NCI-H2227 treated with DMSO at 0.1 percent for 48 hours (cell line): ENCODE results near the gene CHRNB2.

Experiments
- DNase-seq: peaks from one replicate; lab custom pipeline; 2025; lab: John Stamatoyannopoulos, UW

CHRNB2 gene

DNA sequence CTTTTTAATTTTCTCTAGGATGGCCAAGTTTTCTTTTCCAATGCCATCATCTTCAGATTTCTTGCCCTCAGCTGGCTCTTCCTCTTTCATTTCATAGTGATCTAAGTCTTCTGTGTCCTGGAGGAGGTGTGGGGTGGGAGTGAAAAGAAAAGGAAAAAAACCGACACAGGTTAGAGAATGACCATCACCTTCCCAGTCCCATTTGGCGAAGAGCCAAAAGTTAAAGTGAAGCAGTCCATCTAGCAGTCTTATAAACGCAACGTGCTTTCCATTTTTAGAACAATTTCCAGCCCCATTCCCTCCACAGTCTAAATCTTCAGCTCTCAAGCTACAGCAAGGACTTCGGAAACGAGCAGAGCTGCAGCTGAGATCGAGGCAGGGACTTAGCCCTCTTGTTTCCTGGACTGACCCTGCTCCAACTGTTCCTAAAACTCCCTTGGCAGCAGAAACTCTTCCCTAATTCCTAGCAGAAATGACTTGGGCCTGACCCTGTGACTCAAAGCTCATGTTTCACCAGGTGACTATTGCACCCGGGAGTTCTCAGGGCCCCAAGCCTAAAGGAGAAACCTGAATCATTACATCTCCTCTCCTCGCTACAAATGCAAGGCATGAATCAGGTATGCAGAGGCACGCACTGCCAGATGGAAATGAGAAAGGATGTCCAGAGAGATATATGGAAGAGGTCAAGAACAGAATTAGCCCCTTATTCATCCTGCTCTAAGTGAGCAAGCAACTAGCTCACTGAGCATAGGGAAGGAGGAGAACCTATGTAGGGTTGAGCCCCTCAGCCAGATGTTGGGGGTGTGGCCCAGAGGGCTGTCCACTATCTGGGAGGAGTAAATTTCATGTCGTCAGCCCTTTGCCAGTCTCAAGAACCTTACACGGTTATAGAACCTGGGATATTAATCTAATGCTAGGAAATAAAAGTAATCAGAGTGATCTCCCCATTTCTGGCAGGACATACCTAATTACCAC lies 14.2 kb upstream of the CHRNB2 start:
- no peak for DNase-seq

- no peak for DNase-seq
Observed at GRCh38 chr1:154556422-154556821, 11.2 kb upstream of the CHRNB2 start.

GRCh38 chr1:154557248-154557938 lies 10.2 kb upstream of the CHRNB2 start:
- no peak for DNase-seq

- no peak for DNase-seq
Observed at GRCh38 chr1:154557939-154558719, 9.4 kb upstream of the CHRNB2 start, which contains the start of gene UBE2Q1. UBE2Q1 (minus strand) TSS chr1:154558662; CDS start chr1:154558553, 109 bp downstream.

GRCh38 chr1:154558720-154559465 lies 8.7 kb upstream of the CHRNB2 start:
- DNase-seq = peak; percentile 99

- peak; percentile 91 for DNase-seq
Observed at GRCh38 chr1:154559466-154560044, 8.0 kb upstream of the CHRNB2 start.

GRCh38 chr1:154565876-154566275 lies 1.7 kb upstream of the CHRNB2 start:
- DNase-seq = no peak

DNA sequence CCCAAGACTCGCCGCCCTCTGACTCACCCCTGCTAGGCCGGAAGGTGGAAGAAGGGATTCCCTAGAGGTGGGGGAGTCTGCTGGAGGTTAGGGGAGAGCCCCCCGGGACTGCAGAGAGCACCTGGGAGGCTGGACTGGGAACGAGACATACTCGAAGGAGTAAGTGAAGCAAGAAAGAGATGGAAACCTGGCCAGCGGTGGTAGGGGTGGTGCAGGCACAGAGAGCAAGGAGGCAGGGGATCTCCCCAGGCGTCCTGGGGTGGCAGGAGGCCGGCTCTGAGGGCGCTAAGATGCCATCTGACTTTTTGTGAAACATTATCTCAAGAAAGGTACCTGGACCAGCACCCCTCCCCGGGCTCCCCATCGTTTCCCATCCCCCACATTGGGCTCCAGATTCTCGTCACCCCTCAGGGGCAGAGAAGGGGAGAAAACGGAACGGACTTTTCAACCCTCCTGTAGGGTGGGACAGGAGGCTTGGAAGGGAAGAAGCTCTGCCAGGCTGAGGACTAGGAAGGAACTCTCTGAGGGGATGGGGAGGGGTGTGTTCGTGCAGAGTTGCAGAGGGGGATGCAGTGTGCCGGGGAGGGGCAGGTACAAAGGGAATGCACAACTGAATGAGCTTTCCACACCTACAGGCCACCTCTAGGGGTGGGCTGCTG lies 708 bp downstream of the CHRNB2 start:
- DNase-seq = no peak

- DNase-seq = no peak
Observed at GRCh38 chr1:154571244-154571963, 3.8 kb downstream of the CHRNB2 start.

DNA sequence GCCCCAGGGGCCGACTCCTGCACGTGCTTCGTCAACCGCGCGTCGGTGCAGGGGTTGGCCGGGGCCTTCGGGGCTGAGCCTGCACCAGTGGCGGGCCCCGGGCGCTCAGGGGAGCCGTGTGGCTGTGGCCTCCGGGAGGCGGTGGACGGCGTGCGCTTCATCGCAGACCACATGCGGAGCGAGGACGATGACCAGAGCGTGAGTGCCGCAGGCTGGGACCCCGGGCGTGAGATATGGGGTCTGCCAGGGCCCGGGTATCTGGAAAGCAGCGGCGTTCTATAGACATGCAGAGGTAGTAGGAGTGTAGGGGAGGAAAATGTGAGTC lies 4.3 kb downstream of the CHRNB2 start:
- DNase-seq = no peak

- no peak for DNase-seq
Observed at GRCh38 chr1:154572468-154573167, 5.0 kb downstream of the CHRNB2 start.

- DNase-seq = no peak
Observed at GRCh38 chr1:154573168-154573510, 5.6 kb downstream of the CHRNB2 start.

DNA sequence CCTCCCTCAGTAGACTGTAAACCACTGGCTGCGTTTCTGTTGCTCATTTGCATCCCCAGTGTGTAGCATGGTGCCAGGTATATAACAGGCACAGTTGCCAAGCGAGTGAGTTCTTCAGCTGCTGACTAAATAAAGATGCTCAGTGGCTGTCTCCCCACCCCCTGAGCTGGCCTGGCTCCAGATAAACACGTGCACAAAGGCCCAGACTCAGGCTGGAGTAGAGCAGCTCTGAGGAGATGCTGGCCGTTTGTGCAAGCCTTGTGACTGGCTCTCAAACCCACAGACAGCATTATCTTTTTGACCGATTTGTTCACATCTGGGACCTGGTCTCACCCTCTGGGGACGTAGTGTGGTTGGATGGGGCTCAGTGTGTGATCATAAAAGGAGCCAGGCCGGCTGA lies 7.1 kb downstream of the CHRNB2 start:
- peak; percentile 14 for DNase-seq

GRCh38 chr1:154575147-154575927 lies 7.8 kb downstream of the CHRNB2 start:
- DNase-seq = no peak

- no peak for DNase-seq
Observed at GRCh38 chr1:154575951-154576566, 8.5 kb downstream of the CHRNB2 start.

GRCh38 chr1:154577346-154578057 lies 9.9 kb downstream of the CHRNB2 start:
- DNase-seq = no peak

DNA sequence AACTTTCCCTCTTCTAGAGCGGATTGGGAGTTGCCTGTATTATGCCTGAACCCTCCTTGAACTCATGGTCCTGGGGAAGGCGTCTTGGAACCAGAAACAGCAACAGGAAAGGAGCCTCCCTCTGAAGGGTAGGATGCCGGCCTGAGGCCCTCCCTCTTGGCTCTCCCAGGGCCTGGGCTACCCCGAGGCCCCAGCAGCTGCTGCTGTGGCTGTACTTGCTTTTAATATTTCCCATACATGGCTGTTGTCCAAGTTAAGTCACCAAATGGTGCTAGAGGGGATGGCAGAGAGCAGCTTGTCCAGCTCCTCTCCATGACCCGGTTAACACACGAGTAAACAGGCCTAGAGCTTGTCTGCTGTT lies 10.5 kb downstream of the CHRNB2 start:
- DNase-seq = no peak

DNA sequence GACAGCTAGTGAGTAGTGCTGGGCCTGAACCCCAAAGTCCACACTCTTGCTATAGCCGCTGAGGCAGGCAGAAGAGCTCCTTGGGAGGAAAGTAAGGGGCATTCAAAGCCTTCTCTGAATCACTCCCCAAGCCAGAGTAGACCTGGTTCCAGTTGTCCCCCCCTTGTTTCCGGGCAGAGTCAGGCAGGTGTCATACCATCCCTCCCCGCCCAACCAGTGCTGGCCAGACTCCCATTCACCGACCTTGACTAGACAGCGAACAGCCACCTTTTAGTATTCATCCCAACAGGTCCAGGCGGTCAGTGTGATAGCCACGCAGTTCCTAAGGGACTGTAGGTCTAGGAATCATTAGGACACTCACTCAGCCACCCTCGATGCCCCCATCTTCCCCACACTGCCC lies 11.8 kb downstream of the CHRNB2 start:
- DNase-seq = no peak
